Amniotic epithelial cell (primary cell): ENCODE data around the gene LRRC1.
A peak's percentile ranks its signal among the peaks of the same experiment; 100 is the strongest.

Experiments used
- DNase-seq: peaks from one replicate; pipeline ENCODE4 v3.0.0-alpha.2; 2010; ENCODE audit warnings: low read depth

Gene LRRC1

DNA sequence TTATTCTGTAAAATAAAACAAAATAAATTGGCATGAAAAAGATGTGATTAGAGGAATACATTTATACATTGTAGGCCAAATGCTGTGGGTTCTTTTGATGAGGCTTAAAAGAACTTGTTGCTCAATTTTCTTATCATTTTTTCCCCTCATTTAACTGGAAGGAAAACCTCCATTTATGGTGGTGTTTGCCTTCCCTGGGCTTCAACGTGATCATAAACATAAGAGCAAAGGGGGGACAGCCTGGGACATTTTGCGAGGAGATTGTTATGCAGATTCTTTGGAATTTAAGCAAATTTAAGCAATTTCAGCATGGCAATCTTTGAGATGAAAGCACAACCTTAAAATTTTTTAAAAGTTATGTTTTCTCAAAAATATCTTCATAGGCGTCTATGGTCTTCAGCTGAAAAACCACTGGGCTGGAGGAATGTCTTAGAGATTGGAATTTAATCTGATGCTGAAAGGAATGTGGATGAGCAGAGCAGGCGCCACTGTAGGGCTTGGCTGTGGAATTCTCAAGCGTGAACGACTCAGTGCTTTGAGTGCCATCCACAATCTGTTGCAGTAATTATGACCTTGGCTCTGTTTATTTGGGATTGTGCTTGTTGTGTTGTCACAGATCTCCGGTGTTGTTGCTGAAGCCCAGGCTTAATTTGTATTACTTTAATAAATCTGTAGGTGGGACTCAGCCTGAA is 167.0 kb downstream of the LRRC1 start:
- DNase-seq, result peak; percentile 86

GRCh38 chr6:53962646-53963045 is 167.8 kb downstream of the LRRC1 start:
- no peak for DNase-seq

DNA sequence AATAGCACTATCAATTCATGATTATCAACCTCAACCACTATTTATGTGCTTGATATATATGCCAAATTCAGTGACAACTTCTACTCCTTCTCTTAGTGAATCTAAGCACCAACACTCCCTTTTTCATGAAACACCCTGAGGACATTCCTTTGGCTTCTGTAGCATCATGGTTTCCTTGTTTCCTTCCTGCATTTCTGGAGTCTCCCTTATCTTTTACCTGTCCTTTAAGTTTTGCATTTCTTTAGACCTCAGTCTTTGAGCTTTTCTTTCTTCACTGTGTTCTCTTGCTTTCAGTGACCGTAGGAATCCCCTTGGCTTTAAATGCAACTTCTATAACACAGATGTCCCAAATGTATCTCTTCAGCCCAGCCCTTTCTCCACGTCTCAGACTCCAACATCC is 172.6 kb downstream of the LRRC1 start:
- no peak for DNase-seq
